ENCODE data around the gene BSG.

GRCh38 chr19:623974-624373 is 51.6 kb downstream of the BSG start:
- TF ChIP-seq CTCF (conservative IDR thresholded peaks at IDR 0.05) = no peak
- TF ChIP-seq EZH2 (IDR thresholded peaks at IDR 0.05; ENCODE audit: low read depth) = no peak
